NCI-H1105 treated with DMSO at 0.1 percent for 48 hours (cell line): ENCODE results near the gene ATG7.
"Not testable (repeated sequence)": the region's sequence is repeated elsewhere in the genome, so short reads cannot be mapped to it uniquely, and the experiment has no call there.

Source experiments
- DNase-seq: peaks from one replicate; lab custom pipeline; 2025; lab: John Stamatoyannopoulos, UW

Gene ATG7

GRCh38 chr3:11465744-11466616 lies 193.8 kb downstream of the ATG7 start:
- no peak for DNase-seq

DNA sequence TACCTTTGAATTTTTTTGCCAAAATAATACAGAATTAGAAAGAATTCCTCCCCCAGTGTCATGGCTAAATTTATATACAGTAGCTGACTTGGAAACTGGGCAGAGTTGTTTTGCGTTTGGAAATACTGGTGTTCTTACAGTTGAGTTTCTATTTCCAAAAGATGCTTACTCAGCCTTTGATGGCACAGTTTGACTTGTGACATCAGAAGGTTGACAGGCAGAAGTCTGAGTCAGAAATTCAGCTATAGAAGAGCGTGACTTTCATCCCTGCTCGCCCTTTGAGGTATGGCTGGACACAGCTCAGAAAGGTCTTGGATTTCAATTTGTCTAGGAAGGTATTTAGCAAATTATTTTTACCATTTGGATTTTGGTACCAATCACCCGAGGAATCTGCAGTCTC lies 195.7 kb downstream of the ATG7 start:
- DNase-seq: no peak

GRCh38 chr3:11470031-11470853 lies 198.0 kb downstream of the ATG7 start:
- DNase-seq: no peak

DNA sequence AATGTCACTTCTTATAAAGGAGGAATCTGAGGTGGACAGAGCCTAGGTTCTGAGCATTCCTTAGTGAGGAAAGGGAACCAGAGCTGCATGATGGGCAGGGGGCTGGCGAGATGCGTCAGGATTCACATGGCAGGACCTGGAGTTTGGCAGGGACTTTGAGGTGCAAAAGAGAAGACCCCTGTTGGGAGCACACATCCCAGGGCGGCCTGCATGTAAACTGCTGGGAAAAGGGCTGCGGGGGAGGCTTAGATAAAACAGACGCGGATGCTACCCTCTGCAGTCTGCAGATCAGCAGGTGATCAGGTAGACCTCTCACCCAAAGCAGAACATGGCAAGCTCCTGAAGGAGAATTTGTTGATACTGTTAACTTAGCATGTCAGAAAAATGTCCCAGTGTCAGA lies 203.1 kb downstream of the ATG7 start:
- DNase-seq: no peak

GRCh38 chr3:11476735-11477144 lies 204.5 kb downstream of the ATG7 start:
- peak; percentile 94 for DNase-seq

- peak; percentile 45 for DNase-seq
Observed at GRCh38 chr3:11477407-11477911, 205.3 kb downstream of the ATG7 start.

DNA sequence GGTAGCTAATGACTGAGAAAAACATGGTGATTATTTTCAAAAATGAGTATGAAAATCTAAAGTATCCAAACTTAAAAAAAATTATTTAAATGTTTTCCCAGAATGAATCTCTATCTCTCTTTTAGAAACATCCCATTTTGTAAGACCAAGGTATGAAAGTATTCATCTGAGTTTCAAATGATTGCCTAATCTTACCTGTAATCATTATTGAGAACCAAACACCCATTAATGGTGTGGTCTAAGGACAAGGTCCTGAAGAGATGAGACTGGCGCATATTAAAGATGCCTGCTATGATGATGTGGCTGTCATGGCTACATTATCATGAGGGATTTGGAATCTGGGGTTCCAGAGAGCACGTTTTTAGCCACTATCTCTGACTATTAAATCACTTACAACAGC lies 206.0 kb downstream of the ATG7 start:
- no peak for DNase-seq

GRCh38 chr3:11479221-11479620 lies 207.0 kb downstream of the ATG7 start:
- no peak for DNase-seq

GRCh38 chr3:11480663-11481298 lies 208.6 kb downstream of the ATG7 start:
- peak; percentile 36 for DNase-seq

DNA sequence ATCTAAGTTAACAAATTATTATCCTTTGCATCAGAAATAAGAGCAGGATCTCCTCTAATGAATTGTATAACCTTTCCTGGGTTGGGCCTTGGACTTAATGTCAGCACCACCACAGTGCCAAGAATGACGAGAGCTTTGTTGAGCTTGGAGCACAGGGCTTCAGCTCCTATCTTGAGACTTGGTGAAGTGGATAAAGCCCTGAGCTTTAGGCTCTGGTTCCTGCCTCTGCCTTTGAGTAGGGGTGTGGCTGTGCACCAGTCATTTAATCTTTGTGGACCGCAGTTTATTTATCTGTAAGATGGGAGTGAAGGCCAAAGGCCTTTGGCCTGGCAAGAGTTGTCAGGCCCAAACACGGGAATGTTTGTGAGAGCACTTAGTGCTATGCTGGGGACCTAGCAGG lies 209.4 kb downstream of the ATG7 start:
- DNase-seq: no peak

DNA sequence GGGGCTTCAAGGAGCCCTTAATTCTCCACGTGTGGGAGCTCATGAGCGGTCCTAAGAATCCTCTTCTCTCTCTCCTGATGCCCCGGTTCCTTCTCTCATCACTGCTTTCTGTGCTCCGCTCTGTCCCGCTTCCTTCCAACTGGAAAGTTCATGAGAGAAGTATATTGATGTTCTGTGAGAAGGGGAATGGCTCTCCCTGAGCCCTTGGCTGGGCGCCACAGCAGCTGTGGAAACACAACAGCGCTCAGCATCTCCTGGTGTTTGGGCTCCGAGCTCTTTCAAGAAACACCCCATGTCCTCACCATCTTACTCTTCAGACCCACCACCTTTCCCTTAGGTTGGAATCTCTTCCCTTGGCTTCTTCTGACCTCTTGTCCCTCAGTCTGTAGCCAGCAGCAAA lies 209.8 kb downstream of the ATG7 start:
- peak; percentile 12 for DNase-seq

GRCh38 chr3:11488356-11488755 lies 216.2 kb downstream of the ATG7 start:
- DNase-seq: not testable (repeated sequence)

- DNase-seq: no peak
Observed at GRCh38 chr3:11494131-11494916, 222.1 kb downstream of the ATG7 start.

DNA sequence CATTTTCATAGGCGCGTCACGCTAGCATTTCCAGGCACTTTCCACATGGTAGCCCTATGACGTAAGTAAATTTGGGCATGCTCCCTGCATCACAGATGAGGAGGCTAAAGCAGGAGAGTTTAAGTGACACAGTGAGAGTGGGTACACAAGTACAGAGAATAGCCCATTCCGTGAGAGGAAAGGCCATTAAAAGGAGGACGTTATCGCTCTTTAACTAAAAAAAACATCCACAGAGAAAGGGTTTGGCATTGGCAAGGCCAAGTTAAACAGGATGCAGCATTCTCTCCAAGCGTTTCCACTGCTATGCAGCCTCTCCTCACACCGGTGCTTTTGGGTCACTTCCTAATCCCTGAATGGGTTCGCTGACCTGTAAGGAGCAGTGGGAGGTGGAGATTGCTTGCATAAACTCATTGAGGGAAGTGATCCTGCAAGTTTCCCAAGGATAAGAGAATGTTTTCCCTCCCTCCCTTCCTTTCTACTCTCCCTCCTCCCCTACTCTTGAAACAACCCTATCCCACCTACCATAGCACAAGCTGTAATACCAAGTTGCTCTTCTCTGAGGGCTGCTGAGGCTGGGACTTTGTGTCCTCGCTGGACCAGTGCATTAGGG lies 223.9 kb downstream of the ATG7 start:
- DNase-seq: no peak

DNA sequence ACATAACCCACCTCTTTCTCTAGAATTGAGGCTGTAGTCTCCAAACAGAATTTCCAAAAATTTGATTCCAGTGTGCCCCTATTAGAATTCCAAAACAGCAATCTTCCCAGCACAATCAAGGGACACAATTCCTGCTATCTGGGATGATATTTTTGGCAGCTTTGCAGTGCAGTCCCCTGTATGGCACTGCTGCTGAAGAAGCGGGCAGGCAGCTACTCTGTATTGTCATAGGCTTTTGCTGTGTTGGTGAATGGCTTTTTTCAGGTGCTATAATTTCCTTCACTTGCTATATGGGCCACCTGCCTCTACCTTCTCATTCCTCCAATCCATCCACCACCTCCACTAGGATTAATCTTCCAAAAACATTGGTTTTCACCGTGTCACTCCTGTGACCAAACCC lies 226.0 kb downstream of the ATG7 start:
- DNase-seq: no peak

DNA sequence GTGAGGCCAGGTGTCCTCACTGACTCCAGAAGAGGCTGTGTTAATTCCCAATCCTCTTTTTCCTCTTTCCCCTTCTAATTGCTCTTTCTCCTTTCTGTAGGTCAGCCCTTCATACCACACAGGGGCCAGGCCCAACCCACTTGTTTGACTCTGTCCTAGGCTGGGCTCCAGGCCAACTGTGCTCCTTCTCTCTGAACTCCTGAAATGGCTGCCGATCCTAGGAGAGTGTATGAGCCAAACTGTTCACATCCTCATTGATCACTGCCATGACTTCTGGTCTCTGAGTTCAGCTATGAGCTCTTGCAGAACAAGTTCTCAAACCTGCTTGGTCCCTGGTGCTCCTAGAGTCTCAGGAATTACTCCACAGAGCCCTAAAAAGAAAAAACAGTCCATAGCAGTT lies 226.4 kb downstream of the ATG7 start:
- DNase-seq: peak; percentile 59

DNA sequence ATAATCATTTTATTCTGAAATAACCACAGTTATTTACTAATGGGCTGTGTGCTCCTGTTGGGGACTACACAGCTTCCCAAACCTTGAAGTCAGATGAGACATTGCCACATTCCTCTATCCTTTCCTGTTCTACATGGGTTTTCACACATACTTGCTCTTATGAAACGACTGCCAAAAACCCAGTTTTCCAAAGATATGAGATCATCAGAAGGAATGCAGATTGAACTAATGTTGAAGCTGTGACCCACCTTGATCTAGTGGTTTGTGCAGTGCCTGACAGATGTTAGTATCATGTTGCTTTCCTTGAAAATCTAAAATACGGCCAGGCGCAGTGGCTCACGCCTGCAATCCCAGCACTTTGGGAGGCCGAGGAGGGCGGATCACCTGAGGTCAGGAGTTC lies 226.9 kb downstream of the ATG7 start:
- DNase-seq: no peak

GRCh38 chr3:11502413-11502812 lies 230.2 kb downstream of the ATG7 start:
- not testable (repeated sequence) for DNase-seq

- DNase-seq: no peak
Observed at GRCh38 chr3:11507719-11508118, 235.5 kb downstream of the ATG7 start.

GRCh38 chr3:11508346-11509172 lies 236.4 kb downstream of the ATG7 start:
- no peak for DNase-seq
